Fibroblast of gingiva (primary cell): ENCODE data around the gene COPS4.
"Not testable (repeated sequence)": the region's sequence is repeated elsewhere in the genome, so short reads cannot be mapped to it uniquely, and the experiment has no call there.

Experiments
- DNase-seq: peaks from one replicate; pipeline ENCODE4 v3.0.0-alpha.2; 2011; ENCODE audit warnings: low read depth

The COPS4 gene

GRCh38 chr4:83034630-83035494, at the start of gene COPS4:
Gene COPS4 (plus strand): TSS chr4:83035183. CDS start chr4:83035225, 42 bp downstream.
- peak; percentile 100 for DNase-seq

- not testable (repeated sequence) for DNase-seq
Measured at GRCh38 chr4:82987519-82987918, 47.5 kb upstream of the COPS4 start.

GRCh38 chr4:82988323-82988832, 46.6 kb upstream of the COPS4 start:
- DNase-seq = peak; percentile 91

- no peak for DNase-seq
Measured at GRCh38 chr4:82989575-82990429, 45.2 kb upstream of the COPS4 start.

GRCh38 chr4:82994834-82995233, 40.1 kb upstream of the COPS4 start:
- no peak for DNase-seq

GRCh38 chr4:82998898-82999297, 36.1 kb upstream of the COPS4 start:
- DNase-seq = no peak

GRCh38 chr4:83002329-83002728, 32.7 kb upstream of the COPS4 start:
- DNase-seq = no peak

GRCh38 chr4:83003044-83003791, 31.8 kb upstream of the COPS4 start:
- not testable (repeated sequence) for DNase-seq

- peak; percentile 41 for DNase-seq
Measured at GRCh38 chr4:83009529-83009928, 25.5 kb upstream of the COPS4 start.

GRCh38 chr4:83010111-83010521, 24.9 kb upstream of the COPS4 start:
- DNase-seq = peak; percentile 21

GRCh38 chr4:83010522-83011318, 24.3 kb upstream of the COPS4 start, which contains the start of gene LIN54:
Gene LIN54 (minus strand): TSS chr4:83010823. CDS start chr4:82984844, 25,979 bp downstream.
- peak; percentile 84 for DNase-seq

GRCh38 chr4:83011689-83012199, 23.2 kb upstream of the COPS4 start:
- no peak for DNase-seq

- DNase-seq = no peak
Measured at GRCh38 chr4:83012200-83012686, 22.7 kb upstream of the COPS4 start.

- DNase-seq = peak; percentile 98
Measured at GRCh38 chr4:83012687-83013419, 22.1 kb upstream of the COPS4 start.

- DNase-seq = no peak
Measured at GRCh38 chr4:83013420-83013867, 21.5 kb upstream of the COPS4 start.

- DNase-seq = no peak
Measured at GRCh38 chr4:83013902-83014301, 21.1 kb upstream of the COPS4 start.

- no peak for DNase-seq
Measured at GRCh38 chr4:83019794-83020494, 15.0 kb upstream of the COPS4 start.

- DNase-seq = peak; percentile 12
Measured at GRCh38 chr4:83022724-83023450, 12.1 kb upstream of the COPS4 start.
